ENCODE results near the gene PCNT. TPM values are rescaled to one million over a fixed set of nuclear protein-coding genes. Genes with fewer than 3 reads are reported as not detected.

The PCNT gene
- total and polyA plus RNA-seq, 10 of the 15 experiments (the other 5 are each of a cell fraction or from before 2014, with no cell fraction given): 2.9 to 39.6 (median 20.5) TPM

DNA sequence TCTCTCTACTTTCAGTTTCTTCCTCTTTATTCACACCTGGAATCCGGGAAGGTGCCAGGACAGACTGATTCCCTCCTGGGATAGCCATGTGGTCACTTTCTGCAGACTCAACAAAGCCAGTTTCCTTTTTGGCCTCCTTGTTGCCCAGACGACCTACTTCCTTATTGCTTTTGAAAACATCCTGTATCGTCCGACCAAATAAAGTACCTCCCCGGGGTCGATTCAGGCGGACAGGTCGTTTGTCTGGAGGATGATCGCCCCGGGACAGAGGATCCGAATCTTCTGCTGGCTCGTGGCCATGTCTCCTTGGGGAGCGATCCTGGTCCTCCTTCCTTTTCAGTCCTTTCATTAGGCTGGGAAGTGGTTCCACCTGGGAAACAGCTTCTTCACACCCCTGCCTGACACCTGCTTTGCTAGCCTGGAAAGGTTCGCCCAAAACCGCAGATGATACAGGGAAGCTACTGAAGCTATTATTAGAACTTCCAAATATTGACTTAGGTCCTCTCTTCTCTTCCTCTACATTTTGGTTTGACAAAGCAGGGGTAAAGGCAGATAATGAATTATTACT, 39.8 kb upstream of the PCNT start:
- ChIA-PET SMC1A (ENCODE audit: uncharacterized antibody, unreplicated experiment) (interaction anchor here (1.0 to 2.7 kb wide), 8 partner anchors 31 to 141 kb away, joined by 3 to 15 read pairs (median 5); a partner anchor contains a TSS), POLR2A (interaction anchor here (0.7 to 2.2 kb wide), 4 partner anchors 38 to 85 kb away, joined by 3 to 7 read pairs (median 4); no protein-coding TSS in a partner anchor), RAD21 (ENCODE audit: unreplicated experiment) (interaction anchor here (1.8 to 2.6 kb wide), 4 partner anchors 31 to 141 kb away, joined by 6 to 10 read pairs (median 8); a partner anchor contains a TSS), CTCF (interaction anchor here (0.8 to 3.3 kb wide), 8 partner anchors 8 to 217 kb away, joined by 3 to 29 read pairs (median 4); no protein-coding TSS in a partner anchor)
- Histone ChIP-seq H3K4me1 (ENCODE audit: control insufficient read depth, insufficient read depth, low read length) (peaks cover 13% of the 10 kb centered on the region), H3K4me2 (ENCODE audit: control insufficient read depth, insufficient read depth) (peak overlapping the region; percentile 72), H2AFZ (ENCODE audit: control insufficient read depth, low read depth, low read length) (no peak overlapping the region), H3K9me3 (replicated peaks; ENCODE audit: control insufficient read depth, insufficient read depth, low read length) (no peaks in the 10 kb centered on the region; the same call in 2 of the 3 replicates), H3K27me3 (replicated peaks in 1 of 2; ENCODE audit: control insufficient read depth in 2 of 2, insufficient read depth in 2 of 2, low read length in 1 of 2) (no peaks in the 10 kb centered on the region), H3K4me3 (peak overlapping the region; percentile 97), H4K20me1 (ENCODE audit: control insufficient read depth, insufficient read depth) (no peaks in the 10 kb centered on the region), H3K9ac (ENCODE audit: control insufficient read depth, insufficient read depth, low read length) (peak overlapping the region; percentile 14; the same call in 1 of the 2 replicates), H3K27ac (ENCODE audit: control insufficient read depth, insufficient read depth) (0 out of 2 replicates have a peak overlapping the region, but pooled peaks have one; percentile 17), H3K79me2 (ENCODE audit: control insufficient read depth, insufficient read depth, low read length) (peaks cover 57% of the 10 kb centered on the region), H3K36me3 (ENCODE audit: control insufficient read depth in 2 of 2, insufficient read depth in 2 of 2, low read length in 1 of 2) (peaks cover 7 to 16% of the 10 kb centered on the region in 2 experiments)
- DNase-seq (ENCODE audit: low read depth, low spot score) (no peak), ATAC-seq (no peak), FAIRE-seq (no peak)
- BruUV-seq (replicated peaks): TSS peak; percentile 66
- TF ChIP-seq GABPA (IDR thresholded peaks at IDR 0.05; ENCODE audit: low read depth) (0 out of 2 replicates have a peak, but pooled peaks have one; percentile 20), ZNF217 (IDR thresholded peaks at IDR 0.05) (no peak)
- TF ChIP-seq, protein P1, sequence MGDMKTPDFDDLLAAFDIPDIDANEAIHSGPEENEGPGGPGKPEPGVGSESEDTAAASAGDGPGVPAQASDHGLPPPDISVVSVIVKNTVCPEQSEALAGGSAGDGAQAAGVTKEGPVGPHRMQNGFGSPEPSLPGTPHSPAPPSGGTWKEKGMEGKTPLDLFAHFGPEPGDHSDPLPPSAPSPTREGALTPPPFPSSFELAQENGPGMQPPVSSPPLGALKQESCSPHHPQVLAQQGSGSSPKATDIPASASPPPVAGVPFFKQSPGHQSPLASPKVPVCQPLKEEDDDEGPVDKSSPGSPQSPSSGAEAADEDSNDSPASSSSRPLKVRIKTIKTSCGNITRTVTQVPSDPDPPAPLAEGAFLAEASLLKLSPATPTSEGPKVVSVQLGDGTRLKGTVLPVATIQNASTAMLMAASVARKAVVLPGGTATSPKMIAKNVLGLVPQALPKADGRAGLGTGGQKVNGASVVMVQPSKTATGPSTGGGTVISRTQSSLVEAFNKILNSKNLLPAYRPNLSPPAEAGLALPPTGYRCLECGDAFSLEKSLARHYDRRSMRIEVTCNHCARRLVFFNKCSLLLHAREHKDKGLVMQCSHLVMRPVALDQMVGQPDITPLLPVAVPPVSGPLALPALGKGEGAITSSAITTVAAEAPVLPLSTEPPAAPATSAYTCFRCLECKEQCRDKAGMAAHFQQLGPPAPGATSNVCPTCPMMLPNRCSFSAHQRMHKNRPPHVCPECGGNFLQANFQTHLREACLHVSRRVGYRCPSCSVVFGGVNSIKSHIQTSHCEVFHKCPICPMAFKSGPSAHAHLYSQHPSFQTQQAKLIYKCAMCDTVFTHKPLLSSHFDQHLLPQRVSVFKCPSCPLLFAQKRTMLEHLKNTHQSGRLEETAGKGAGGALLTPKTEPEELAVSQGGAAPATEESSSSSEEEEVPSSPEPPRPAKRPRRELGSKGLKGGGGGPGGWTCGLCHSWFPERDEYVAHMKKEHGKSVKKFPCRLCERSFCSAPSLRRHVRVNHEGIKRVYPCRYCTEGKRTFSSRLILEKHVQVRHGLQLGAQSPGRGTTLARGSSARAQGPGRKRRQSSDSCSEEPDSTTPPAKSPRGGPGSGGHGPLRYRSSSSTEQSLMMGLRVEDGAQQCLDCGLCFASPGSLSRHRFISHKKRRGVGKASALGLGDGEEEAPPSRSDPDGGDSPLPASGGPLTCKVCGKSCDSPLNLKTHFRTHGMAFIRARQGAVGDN (IDR thresholded peaks at IDR 0.05): no peak
- WGBS (ENCODE audit: insufficient coverage, insufficient replicate concordance, low lambda C conversion rate, missing lambda C conversion rate): 59% methylated on average over 15 of the region's 15 CpGs
- in situ Hi-C loops (cut with MboI) (no loop called here), intact Hi-C loops (cut with micrococcal nuclease; ENCODE audit: unreplicated experiment) (loop anchor here (2.0 to 10.0 kb wide), 2 partner anchors 29 to 139 kb away; no protein-coding TSS in a partner anchor)
